ENCODE data around the gene PIM1.
"Not testable (repeated sequence)": the region's sequence is repeated elsewhere in the genome, so short reads cannot be mapped to it uniquely, and the experiment has no call there.

PIM1 gene

DNA sequence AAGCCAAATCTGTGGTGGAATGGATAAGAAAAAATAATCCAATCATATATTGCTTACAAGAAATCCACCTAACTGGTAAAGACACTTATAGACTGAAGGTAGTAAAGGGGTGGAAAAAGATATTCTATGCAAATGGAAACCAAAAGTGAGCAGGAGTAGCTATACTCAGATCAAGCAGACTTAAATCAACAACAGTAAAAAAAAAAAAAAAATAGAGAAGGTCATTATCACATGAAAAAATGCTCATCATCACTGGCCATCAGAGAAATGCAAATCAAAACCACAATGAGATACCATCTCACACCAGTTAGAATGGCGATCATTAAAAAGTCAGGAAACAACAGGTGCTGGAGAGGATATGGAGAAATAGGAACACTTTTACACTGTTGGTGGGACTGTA lies 24.9 kb downstream of the PIM1 start:
- not testable (repeated sequence) for DNase-seq

DNA sequence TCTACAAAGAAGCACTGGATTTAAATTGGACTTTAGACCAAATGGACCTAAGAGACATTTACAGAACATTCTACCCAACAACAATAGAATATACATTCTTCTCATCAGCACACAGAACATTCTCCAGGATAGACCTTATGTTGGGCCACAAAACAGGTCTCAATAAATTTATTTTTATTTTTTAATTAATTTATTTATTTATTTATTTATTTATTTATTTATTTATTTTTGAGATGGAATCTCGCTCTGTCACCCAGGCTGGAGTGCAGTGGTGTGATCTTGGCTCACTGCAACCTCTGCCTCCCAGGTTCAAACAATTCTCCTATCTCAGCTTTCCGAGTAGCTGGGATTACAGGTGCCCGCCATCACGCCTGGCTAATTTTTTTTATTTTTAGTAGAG lies 26.5 kb downstream of the PIM1 start:
- DNase-seq = not testable (repeated sequence)

GRCh38 chr6:37200085-37200484 lies 30.1 kb downstream of the PIM1 start:
- no peak for DNase-seq

DNA sequence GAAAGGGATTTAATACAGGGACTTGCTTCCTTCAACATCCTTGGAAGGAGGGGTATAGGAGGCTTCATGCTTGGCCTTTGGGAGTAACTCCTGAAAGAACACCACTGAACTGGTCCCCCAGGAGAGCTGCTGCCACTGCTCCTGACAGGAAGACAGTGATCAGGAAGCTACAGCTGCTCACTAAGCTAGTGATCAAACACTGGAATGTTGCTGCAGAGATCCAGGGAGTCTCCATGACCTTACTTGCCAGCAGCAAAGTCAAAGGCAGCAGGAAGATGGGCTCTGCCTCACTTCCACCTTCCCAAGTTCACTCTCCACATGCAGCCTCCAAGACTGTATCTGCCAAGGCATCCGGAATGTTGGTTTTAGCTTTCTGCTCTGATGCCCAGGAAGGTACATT lies 31.8 kb downstream of the PIM1 start:
- DNase-seq = no peak

GRCh38 chr6:37202788-37203491 lies 33.0 kb downstream of the PIM1 start:
- DNase-seq = no peak

GRCh38 chr6:37204014-37204751 lies 34.2 kb downstream of the PIM1 start:
- peak; percentile 40 for DNase-seq

- DNase-seq = no peak
These were observed 35.4 kb downstream of the PIM1 start for GRCh38 chr6:37205175-37205996.

- DNase-seq = no peak
These were observed 36.0 kb downstream of the PIM1 start for GRCh38 chr6:37205997-37206340.

- DNase-seq = no peak
These were observed 36.7 kb downstream of the PIM1 start for GRCh38 chr6:37206622-37207021.

GRCh38 chr6:37207903-37208456 lies 38.0 kb downstream of the PIM1 start:
- peak; percentile 56 for DNase-seq

GRCh38 chr6:37208793-37209192 lies 38.8 kb downstream of the PIM1 start:
- no peak for DNase-seq

DNA sequence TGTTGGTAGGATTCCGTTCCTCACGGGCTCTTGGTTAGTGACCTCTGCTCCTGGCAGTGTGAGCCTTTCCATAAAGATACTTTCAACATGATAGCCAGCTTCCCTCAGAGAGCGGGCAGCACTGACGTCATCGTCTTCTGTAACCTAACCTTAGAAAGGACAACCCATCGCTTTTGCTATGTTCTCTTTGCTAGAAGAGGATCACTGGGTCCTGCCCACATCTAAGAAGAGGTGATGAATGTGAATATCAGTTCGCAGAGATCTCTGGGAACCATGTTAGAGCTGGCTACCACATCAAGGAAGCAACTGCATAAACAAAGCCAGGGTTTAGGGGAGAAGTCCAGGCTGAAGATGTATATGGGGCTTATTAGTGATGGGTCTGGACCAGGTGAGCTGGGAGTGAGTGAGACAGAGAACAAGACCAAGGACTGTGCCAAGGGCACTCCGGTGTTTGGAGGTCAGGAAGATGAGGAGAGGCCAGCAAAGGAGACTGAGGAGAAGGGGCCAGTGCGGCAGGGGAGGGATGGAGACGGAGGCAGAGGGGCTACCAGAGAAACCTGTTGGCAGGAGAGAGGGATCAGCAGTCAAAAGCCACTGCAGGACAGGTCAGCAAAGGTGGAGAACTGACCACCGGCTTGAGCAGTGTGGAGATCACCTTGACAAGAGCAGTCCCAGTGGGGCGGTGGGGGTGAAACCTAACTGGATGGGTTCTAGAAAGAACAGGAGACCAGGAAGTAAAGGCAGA lies 39.7 kb downstream of the PIM1 start:
- no peak for DNase-seq

GRCh38 chr6:37210313-37210968 lies 40.5 kb downstream of the PIM1 start:
- DNase-seq = peak; percentile 64

DNA sequence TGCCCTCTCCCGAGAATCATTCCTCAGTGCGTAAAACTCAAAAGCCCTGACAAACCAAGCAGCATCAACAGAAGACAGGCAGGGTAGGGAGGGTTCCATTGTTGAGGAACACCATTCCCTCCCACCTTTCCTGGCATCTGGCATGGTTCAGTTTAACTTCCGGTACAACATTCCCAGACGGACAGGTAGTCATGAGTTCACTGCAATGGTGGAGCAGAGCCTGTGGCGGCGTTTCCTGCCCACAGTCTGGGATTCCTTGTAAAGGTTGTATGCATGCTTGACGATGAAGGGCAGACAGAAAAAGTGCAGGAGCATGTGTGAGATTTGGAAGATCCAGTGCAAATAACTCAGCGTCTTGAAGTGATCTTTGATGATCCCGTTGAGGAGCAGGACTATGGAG lies 42.3 kb downstream of the PIM1 start:
- DNase-seq = no peak

DNA sequence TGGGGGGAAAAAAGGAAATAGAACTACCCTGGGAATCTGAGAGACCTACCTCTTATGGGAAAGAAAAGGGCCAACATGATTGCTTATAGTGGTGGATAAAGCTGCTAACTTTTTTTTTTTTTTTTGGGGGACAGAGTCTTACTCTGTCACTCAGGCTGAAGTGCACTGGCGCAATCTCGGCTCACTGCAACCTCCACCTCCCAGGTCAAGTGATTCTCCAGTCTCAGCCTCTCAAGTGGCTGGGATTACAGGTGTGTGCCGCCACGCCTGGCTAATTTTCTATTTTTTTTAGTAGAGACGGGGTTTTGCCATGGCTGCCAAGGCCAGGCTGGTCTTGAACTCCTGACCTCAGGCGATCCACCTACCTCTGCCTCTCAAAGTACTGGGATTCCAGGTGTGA lies 48.1 kb downstream of the PIM1 start:
- peak; percentile 51 for DNase-seq

GRCh38 chr6:37218511-37218910 lies 48.6 kb downstream of the PIM1 start:
- no peak for DNase-seq

DNA sequence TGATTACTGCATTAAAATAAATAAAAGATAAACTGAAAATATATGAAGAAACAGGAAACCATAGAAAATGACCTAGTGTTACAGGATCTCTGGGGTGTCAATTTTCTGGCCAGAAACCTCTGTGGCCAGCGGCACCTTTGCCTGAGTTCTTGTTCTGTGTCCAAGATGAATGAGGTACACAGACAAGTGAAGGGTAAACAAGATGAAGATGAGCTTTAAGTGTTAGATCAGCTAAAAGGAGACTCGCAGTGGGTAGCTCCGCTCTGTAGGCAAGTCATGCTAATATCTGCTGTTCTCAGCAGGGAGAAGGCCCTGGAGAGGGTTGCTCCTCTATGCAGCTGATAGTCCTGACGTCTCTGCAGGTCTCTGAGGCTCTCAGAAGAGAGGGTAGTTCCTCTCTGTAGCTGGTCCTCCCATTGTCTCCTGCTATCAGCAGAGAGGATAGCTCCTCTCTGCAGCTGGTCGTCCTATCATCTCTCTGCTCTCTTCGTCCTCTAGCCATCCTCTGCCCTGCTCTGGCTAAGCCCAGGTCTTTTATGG lies 51.7 kb downstream of the PIM1 start:
- no peak for DNase-seq

GRCh38 chr6:37222125-37222967 lies 52.4 kb downstream of the PIM1 start:
- DNase-seq = peak; percentile 99

- no peak for DNase-seq
These were observed 53.0 kb downstream of the PIM1 start for GRCh38 chr6:37222992-37223391.
